GM21717 (cell line): Measurements from ENCODE around the gene ATAD2B.

Experiments
- ATAC-seq: cut with Tn5 transposase; IDR thresholded peaks from one replicate; pipeline ENCODE4 v1.9.1; 2021; ENCODE audit warnings: mild to moderate bottlenecking, moderate library complexity; ENCODE audit not compliant: unreplicated experiment

ATAD2B gene

DNA sequence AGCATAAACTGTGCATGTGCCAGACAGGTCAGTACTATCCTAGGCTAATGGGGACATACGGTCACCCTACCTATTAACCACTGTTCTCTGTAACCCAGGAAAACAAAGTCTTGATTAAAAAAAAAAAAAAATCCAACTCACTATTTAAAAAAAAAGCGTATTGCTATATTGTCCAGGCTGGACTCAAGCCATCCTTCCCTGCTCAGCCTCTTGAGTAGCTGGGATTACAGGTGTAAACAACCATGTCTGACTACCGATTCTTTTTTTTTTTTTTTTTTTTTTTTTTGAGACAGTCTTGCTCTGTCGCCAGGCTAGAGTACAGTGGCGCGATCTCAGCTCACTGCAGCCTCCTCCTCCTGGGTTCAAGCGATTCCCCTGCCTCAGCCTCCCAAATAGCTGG, 11.6 kb downstream of the ATAD2B start:
- ATAC-seq: no peak

- no peak for ATAC-seq
Measured at GRCh38 chr2:23912054-23912453, 14.9 kb downstream of the ATAD2B start.

GRCh38 chr2:23905155-23905554, 21.8 kb downstream of the ATAD2B start:
- no peak for ATAC-seq

GRCh38 chr2:23904692-23905091, 22.2 kb downstream of the ATAD2B start:
- no peak for ATAC-seq

DNA sequence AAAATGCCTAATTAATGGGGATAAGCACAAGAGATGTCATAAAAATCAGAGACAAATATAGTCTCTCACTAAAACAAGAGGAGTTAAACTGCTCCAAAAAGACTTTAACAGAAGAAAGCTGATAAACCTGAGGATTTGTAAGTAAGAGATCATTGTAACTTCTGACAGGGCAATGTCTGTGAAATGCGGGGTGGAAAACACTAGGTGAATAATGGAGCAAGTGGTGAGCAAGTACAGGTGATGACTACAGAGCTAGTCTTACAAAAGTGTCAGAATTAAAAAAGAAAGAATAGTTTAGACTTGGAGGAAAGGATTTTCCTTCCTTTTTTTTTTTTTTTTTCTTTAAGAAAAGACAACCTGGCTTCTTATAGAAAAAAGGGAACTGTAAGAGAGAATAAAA, 22.7 kb downstream of the ATAD2B start:
- ATAC-seq: no peak

DNA sequence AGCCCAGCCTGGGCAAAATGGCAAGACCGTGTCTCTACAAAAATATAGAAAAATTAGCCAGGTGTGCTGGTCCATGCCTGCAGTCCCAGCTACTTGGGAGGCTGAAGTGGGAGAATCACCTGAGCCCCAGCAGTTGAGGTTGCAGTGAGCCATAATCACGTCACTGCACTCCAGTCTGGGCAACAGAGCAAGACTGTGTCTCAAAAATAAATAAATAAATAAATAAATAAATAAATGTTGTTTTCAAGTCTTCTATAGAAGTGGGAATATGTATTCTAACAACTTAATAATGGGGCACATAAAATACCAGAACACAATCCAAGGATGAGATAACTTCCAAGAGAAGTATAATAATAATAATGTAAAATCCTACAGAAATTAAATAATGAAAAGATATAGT, 23.9 kb downstream of the ATAD2B start:
- no peak for ATAC-seq

DNA sequence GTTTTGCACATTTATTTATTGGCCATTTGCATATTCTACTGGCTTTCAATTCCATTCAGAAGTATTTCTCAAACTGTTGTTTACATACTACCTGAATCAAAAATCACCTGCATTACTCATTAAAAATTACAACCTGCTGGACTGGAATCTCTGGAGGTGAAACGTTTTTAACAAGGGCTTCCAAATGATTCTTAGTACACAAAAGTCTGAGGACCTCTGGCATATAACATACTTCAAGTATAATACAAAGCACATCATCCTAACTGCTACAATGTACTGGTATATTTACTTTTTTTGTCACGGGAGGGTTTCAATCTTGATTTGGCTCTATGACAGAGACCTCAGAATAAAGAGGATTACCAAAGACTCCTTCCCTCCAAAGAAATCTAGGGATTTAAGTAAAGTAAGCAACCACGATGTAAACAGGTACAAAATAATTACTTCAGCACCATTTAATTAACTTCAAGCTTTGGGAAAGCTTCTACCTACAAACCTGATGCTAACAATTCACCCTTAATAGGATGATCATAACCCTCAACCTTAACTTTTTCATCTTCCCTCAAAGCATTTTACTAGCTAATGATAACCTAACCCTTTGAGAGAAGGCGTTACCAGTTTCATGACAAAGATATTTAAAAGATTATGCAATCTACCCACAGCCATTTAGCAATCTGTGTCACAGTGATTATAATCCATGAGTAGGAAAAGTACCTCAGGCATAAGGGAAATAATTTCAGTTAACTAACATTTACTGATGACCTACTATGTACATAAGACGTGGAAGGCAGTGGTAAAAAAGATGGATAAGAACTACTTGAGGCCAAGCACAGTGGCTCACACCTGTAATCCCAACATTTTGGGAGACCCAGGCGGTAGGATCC, 24.7 kb downstream of the ATAD2B start:
- no peak for ATAC-seq

GRCh38 chr2:23900541-23901322, 26.2 kb downstream of the ATAD2B start:
- ATAC-seq: no peak

GRCh38 chr2:23900133-23900532, 26.8 kb downstream of the ATAD2B start:
- ATAC-seq: no peak

DNA sequence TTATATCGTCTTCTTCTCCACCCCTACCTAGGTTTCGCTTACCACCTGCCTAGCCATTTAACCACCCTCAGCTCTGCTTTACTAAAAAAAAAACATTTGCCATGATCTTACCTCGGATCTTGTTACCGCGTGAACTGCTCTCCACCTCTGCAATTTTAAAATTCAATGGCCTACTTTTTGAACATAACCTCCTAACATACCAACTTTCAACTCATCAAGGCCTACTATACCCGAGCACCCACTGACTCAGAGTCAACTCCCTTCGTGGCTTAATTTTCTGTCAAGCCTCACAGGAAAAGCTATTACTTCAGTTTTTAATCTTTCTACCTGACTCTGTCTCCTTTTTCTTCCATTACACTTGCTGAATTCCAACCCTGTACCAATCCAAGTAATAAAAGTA, 55.7 kb downstream of the ATAD2B start:
- ATAC-seq: no peak

GRCh38 chr2:23867449-23867848, 59.5 kb downstream of the ATAD2B start:
- ATAC-seq: no peak

DNA sequence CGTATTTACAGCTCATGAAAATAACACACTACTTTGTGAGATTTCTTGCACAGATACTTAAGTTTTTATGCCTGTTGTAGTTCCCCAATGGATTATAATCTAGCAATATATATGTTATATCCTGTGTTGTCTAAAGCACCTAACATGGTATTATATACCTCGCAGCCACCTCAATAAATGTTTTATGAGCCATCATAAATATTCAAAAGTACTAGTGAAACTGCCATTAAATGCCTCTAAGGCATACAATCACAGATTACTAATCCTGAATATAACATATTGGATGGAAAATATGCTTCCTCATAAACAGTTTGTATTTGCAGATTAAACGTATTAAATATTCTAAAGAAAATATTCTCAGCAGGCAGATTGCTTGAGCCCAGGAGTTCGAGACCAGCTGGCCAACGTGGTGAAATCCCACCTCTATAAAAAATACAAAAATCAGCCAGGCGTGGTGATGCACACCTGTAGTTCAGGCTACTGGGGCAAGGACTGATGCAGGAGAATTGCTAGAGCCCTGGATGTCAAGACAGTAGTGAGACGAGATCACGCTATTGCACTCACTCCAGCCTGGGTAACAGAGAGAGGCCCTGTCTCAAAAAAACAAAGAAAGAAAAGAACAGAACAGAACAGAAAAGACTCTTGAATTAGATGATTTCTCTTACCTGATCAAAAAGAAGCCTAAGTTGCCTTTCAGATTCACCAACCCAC, 64.1 kb downstream of the ATAD2B start:
- ATAC-seq: no peak

DNA sequence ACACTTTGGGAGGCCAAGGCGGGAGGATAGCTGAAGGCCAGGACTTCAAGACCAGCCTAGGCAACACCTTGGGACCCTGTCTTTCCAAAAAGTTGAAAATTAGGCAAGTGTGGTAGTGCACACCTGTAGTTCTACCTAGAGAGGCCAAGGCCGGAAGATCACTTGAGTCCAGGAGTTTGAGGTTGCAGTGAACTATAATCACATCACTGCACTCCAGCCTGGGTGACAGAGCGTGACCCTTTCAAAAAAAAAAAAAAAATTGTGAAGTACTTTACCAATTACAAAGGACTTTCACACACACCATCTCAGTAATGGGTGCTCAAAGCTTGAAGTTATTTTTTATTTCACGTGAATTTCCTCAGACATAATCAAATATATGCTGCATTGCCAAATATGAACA, 65.0 kb downstream of the ATAD2B start:
- ATAC-seq: no peak

GRCh38 chr2:23859983-23860382, 66.9 kb downstream of the ATAD2B start:
- no peak for ATAC-seq

GRCh38 chr2:23859234-23859633, 67.7 kb downstream of the ATAD2B start:
- ATAC-seq: no peak

- peak; percentile 90 for ATAC-seq
Measured at GRCh38 chr2:23850564-23851256, 76.2 kb downstream of the ATAD2B start.

DNA sequence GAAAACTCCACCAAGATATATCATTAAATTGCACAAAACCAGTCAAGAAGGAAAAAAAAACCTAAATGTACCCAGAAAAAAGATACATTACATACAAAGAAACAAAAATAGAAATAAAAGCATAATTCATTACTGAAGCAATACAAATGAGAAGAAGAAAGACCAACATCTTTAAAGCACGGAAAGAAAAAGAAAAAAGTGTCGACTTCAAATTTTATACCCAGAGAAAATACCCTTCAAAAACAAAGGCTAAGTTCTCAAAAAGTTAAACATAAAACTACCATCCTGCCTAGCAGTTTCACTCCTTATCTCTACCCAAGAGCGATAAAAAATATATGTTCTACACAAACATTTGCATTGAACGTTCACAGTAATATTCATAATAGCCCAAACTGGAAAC, 82.0 kb downstream of the ATAD2B start:
- ATAC-seq: no peak

DNA sequence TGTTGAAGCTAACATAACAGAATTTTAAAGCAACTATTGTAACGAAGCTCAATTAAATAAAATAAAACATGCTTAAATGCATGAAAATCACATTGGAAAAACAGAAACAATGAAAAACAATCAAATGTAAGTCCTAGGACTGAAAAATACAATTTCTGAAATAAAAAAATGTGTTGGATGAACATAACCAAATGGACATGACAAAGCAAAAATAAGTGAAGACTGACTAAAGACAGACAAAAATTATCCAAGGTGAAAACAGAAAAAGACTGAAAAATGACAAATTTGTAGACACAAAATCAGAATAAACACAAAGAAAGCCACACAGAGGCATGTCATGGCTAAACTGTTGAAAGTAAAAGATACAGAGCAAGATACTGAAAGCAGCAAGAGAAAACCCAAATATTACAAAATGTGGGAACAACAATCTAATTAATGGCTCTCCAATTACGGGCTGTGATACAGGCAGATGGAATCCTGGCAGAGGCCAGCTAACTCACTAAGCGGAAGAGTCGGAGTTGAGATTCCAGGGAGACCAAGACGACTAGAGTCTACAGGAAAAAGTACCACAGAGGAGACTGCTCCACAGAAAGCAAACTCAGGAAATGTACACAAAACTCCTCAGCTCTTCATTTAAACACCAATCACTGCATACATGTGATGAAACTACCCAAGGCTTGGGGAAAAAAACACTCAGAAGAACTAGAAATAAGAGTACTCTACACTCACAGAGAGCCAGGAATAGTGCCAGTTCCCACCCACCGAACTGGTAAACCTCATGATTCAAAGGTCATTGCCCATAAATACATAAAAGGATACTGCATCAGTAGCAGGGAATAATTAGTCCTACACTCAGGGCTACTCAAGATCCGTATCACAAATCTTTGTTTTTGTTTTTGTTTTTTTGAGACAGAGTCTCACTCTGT, 83.6 kb downstream of the ATAD2B start:
- no peak for ATAC-seq

- no peak for ATAC-seq
Measured at GRCh38 chr2:23839919-23840578, 86.9 kb downstream of the ATAD2B start.
